H9 (cell line): ENCODE data around the gene DHDH. TPM values are rescaled to one million over a fixed set of nuclear protein-coding genes. Genes with fewer than 3 reads are reported as not detected.
"Not testable (repeated sequence)": the region's sequence is repeated elsewhere in the genome, so short reads cannot be mapped to it uniquely, and the experiment has no call there.

ENCODE experiments used
- DNase-seq: peaks from one replicate; pipeline ENCODE4 v3.0.0-alpha.2; 2017
- H2AFZ ChIP-seq: one replicate; pipeline ENCODE4 v1.6.1; 2013; ENCODE audit warnings: mild to moderate bottlenecking, low read length, control low read depth, moderate library complexity
- H2AK5ac ChIP-seq: 2 replicates; pipeline ENCODE4 v1.6.1; 2013; ENCODE audit warnings: low read length, control low read depth, mixed read lengths; ENCODE audit not compliant: insufficient read length
- H2BK120ac ChIP-seq: one replicate; pipeline ENCODE4 v1.6.1; 2013; ENCODE audit warnings: low read depth, mild to moderate bottlenecking, low read length, control low read depth, inconsistent platforms; ENCODE audit not compliant: poor library complexity, severe bottlenecking
- H2BK12ac ChIP-seq: 2 replicates; pipeline ENCODE4 v1.6.1; 2013; ENCODE audit warnings: low read length, control low read depth, mixed read lengths, low read depth; ENCODE audit not compliant: insufficient read length
- H2BK15ac ChIP-seq: 2 replicates; pipeline ENCODE4 v1.6.1; 2013; ENCODE audit warnings: low read depth, low read length, control low read depth
- H2BK20ac ChIP-seq: one replicate; pipeline ENCODE4 v1.6.1; 2013; ENCODE audit warnings: low read depth, mild to moderate bottlenecking, low read length, control low read depth, inconsistent platforms; ENCODE audit not compliant: poor library complexity, severe bottlenecking
- H2BK5ac ChIP-seq: 2 replicates; pipeline ENCODE4 v1.6.1; 2013; ENCODE audit warnings: low read length, control low read depth, mixed read lengths; ENCODE audit not compliant: insufficient read length
- H3K14ac ChIP-seq: 2 replicates; pipeline ENCODE4 v1.6.1; 2013; ENCODE audit warnings: low read length, control low read depth; ENCODE audit not compliant: insufficient read depth
- H3K18ac ChIP-seq: 2 replicates; pipeline ENCODE4 v1.6.1; 2013; ENCODE audit warnings: low read depth, mild to moderate bottlenecking, mixed read lengths, low read length, control low read depth; ENCODE audit not compliant: insufficient read length
- H3K23ac ChIP-seq: 2 replicates; pipeline ENCODE4 v1.6.1; 2013; ENCODE audit warnings: low read length, control low read depth, mixed read lengths, low read depth; ENCODE audit not compliant: insufficient read length
- H3K23me2 ChIP-seq: 2 replicates; pipeline ENCODE4 v1.6.1; 2013; ENCODE audit warnings: low read depth, mild to moderate bottlenecking, mixed read lengths, low read length, control low read depth; ENCODE audit not compliant: insufficient read length, poor library complexity, severe bottlenecking
- H3K27ac ChIP-seq: 2 replicates; pipeline ENCODE4 v1.5.1; 2013; ENCODE audit warnings: low read length, control low read depth, mixed read lengths, low read depth; ENCODE audit not compliant: insufficient read length
- H3K27me3 ChIP-seq: 2 replicates; pipeline ENCODE4 v1.6.1; 2013; ENCODE audit warnings: low read length, control low read depth, inconsistent platforms; ENCODE audit not compliant: insufficient read depth
- H3K4ac ChIP-seq: 2 replicates; pipeline ENCODE4 v1.6.1; 2013; ENCODE audit warnings: low read depth, mild to moderate bottlenecking, control low read depth, inconsistent platforms, low read length, moderate library complexity
- H3K4me1 ChIP-seq: 2 replicates; pipeline ENCODE4 v1.6.1; 2013; ENCODE audit warnings: low read length, control low read depth, inconsistent platforms; ENCODE audit not compliant: insufficient read depth
- H3K4me2 ChIP-seq: 2 replicates; pipeline ENCODE4 v1.6.1; 2013; ENCODE audit warnings: low read length, control low read depth, mixed read lengths; ENCODE audit not compliant: insufficient read length, insufficient read depth
- H3K56ac ChIP-seq: 2 replicates; pipeline ENCODE4 v1.6.1; 2013; ENCODE audit warnings: low read depth, mild to moderate bottlenecking, mixed read lengths, low read length, control low read depth; ENCODE audit not compliant: insufficient read length
- H3K79me1 ChIP-seq: 2 replicates; pipeline ENCODE4 v1.6.1; 2013; ENCODE audit warnings: low read depth, mild to moderate bottlenecking, moderate library complexity, low read length, control low read depth, inconsistent platforms; ENCODE audit not compliant: insufficient read depth, poor library complexity, severe bottlenecking
- H3K79me2 ChIP-seq: 2 replicates; pipeline ENCODE4 v1.6.1; 2013; ENCODE audit warnings: low read length, control low read depth, inconsistent platforms; ENCODE audit not compliant: insufficient read depth
- H3K9ac ChIP-seq: 2 replicates; pipeline ENCODE4 v1.6.1; 2013; ENCODE audit warnings: low read length, control low read depth, mixed read lengths; ENCODE audit not compliant: insufficient read length; ENCODE audit errors: extremely low read depth
- H3K9me3 ChIP-seq: one replicate; pipeline ENCODE4 v1.6.1; 2013; ENCODE audit warnings: low read depth, low read length, inconsistent platforms; ENCODE audit not compliant: control insufficient read depth
- H3T11ph ChIP-seq: one replicate; pipeline ENCODE4 v1.6.1; 2013; ENCODE audit warnings: mild to moderate bottlenecking, low read length, control low read depth, inconsistent platforms
- H4K20me1 ChIP-seq: one replicate; pipeline ENCODE4 v1.6.1; 2013; ENCODE audit not compliant: control insufficient read depth, insufficient read length, insufficient read depth
- H4K5ac ChIP-seq: 2 replicates; pipeline ENCODE4 v1.6.1; 2013; ENCODE audit warnings: low read depth, mild to moderate bottlenecking, mixed read lengths, low read length, control low read depth; ENCODE audit not compliant: insufficient read length
- H4K8ac ChIP-seq: replicated peaks from 2 replicates; pipeline ENCODE4 v1.6.1; 2013; ENCODE audit warnings: low read length, control low read depth, mixed read lengths, low read depth; ENCODE audit not compliant: insufficient read length
- H4K91ac ChIP-seq: 2 replicates; pipeline ENCODE4 v1.6.1; 2013; ENCODE audit warnings: low read depth, mild to moderate bottlenecking, moderate library complexity, mixed read lengths, low read length, control low read depth; ENCODE audit not compliant: insufficient read length
- H3K27ac Mint-ChIP-seq, 3 experiments: 2 replicates in 2 of 3; 3 replicates in 1 of 3; pipeline ENCODE4 v1.8.0; 2020 to 2021; ENCODE audit warnings: mixed read lengths in 3 of 3, mild to moderate bottlenecking in 1 of 3, moderate library complexity in 1 of 3
- H3K27me3 Mint-ChIP-seq: 2 replicates; pipeline ENCODE4 v1.8.0; 2021; ENCODE audit warnings: low read depth, mild to moderate bottlenecking, moderate library complexity, mixed read lengths
- H3K36me3 Mint-ChIP-seq, 3 experiments: 2 replicates in 2 of 3; 3 replicates in 1 of 3; pipeline ENCODE4 v1.8.0; 2020 to 2021; ENCODE audit warnings: low read depth in 3 of 3, mixed read lengths in 3 of 3; ENCODE audit not compliant: insufficient read depth in 1 of 3
- H3K4me1 Mint-ChIP-seq, 2 experiments: 2 replicates each; pipeline ENCODE4 v1.8.0; 2020; ENCODE audit warnings: mixed read lengths in 2 of 2
- H3K4me3 Mint-ChIP-seq, 2 experiments: 2 replicates in 1 of 2; 3 replicates in 1 of 2; pipeline ENCODE4 v1.8.0; 2020 to 2021; ENCODE audit warnings: mild to moderate bottlenecking in 2 of 2, mixed read lengths in 2 of 2, moderate library complexity in 1 of 2
- H3K9me3 Mint-ChIP-seq, 2 experiments: 2 replicates in 1 of 2; 3 replicates in 1 of 2; pipeline ENCODE4 v1.8.0; 2020; ENCODE audit warnings: mild to moderate bottlenecking in 2 of 2, mixed read lengths in 2 of 2, moderate library complexity in 1 of 2
- CTCF ChIP-seq: fragments of 200-600 bp; sonication (generic); conservative IDR thresholded peaks from 3 replicates; pipeline ENCODE4 v1.8.0; 2021; ENCODE audit warnings: antibody characterized with exemption, mild to moderate bottlenecking
- WGBS: extraction: QIAGEN DNeasy Blood & Tissue Kit; methylation state at CpG from one replicate; pipeline ENCODE4 v1.1.7; 2013; ENCODE audit warnings: missing lambda C conversion rate, low lambda C conversion rate, mixed read lengths; ENCODE audit not compliant: insufficient read length; ENCODE audit errors: extremely low coverage; 5-methylcytosine and 5-hydroxymethylcytosine counted together
- total RNA-seq: library from RNA; stranded (reverse); gene quantifications from 2 replicates; pipeline ENCODE4 v1.2.1, GENCODE V29; 2021

DHDH gene
- total RNA-seq, 1 experiment from 2014 or later = 2.0 TPM

- Histone ChIP-seq H3K9ac (no peak overlapping the region), H2BK5ac (no peak overlapping the region)
These were observed 8.2 kb upstream of the DHDH start for GRCh38 chr19:48925240-48925843.

GRCh38 chr19:48925890-48926289, 7.6 kb upstream of the DHDH start:
- not testable (repeated sequence) for H4K20me1 ChIP-seq, H4K91ac ChIP-seq, H2BK12ac ChIP-seq, H3K27ac ChIP-seq, H2AK5ac ChIP-seq, H3K9me3 ChIP-seq, H2BK5ac ChIP-seq, H3K23me2 ChIP-seq, H3K4me1 ChIP-seq, H2AFZ ChIP-seq, H3K9ac ChIP-seq, H3K4me1 Mint-ChIP-seq, H3K56ac ChIP-seq, H3K27me3 ChIP-seq, H3K79me1 ChIP-seq, H3K27ac Mint-ChIP-seq, H3K14ac ChIP-seq, H4K8ac ChIP-seq, H3K27me3 Mint-ChIP-seq, H2BK120ac ChIP-seq, H2BK20ac ChIP-seq, H3K18ac ChIP-seq, H3K79me2 ChIP-seq, H3T11ph ChIP-seq, H4K5ac ChIP-seq, H3K23ac ChIP-seq, DNase-seq, H3K4ac ChIP-seq, H3K4me3 Mint-ChIP-seq, H3K4me2 ChIP-seq, H2BK15ac ChIP-seq, H3K9me3 Mint-ChIP-seq
- peaks cover 6 to 24% (median 17%) of the 10 kb centered on the region in 3 experiments for H3K36me3 Mint-ChIP-seq
- no CpG with 5 or more reads among the region's 8 CpGs for WGBS

More at GRCh38 chr19:48925240-48925843, 8.2 kb upstream of the DHDH start:
- Histone ChIP-seq H3K4me1 (no peaks in the 10 kb centered on the region), H3K79me2 (no peaks in the 10 kb centered on the region), H3K27me3 (no peaks in the 10 kb centered on the region), H2AFZ (no peak overlapping the region), H3K79me1 (no peaks in the 10 kb centered on the region), H2AK5ac (no peak overlapping the region), H4K20me1 (no peaks in the 10 kb centered on the region), H3K23ac (no peak overlapping the region), H2BK12ac (no peak overlapping the region), H2BK120ac (no peak overlapping the region), H3K9me3 (no peaks in the 10 kb centered on the region), H4K91ac (no peak overlapping the region), H2BK15ac (no peak overlapping the region), H3T11ph (no peak overlapping the region), H3K14ac (no peak overlapping the region), H4K5ac (no peak overlapping the region), H3K4ac (no peak overlapping the region), H3K56ac (no peak overlapping the region), H3K27ac (no peak overlapping the region), H3K23me2 (no peaks in the 10 kb centered on the region), H3K4me2 (no peak overlapping the region), H3K18ac (no peak overlapping the region), H4K8ac (no peak overlapping the region), H2BK20ac (no peak overlapping the region)
- Mint-ChIP-seq H3K27me3 (peaks cover 2% of the 10 kb centered on the region), H3K9me3 (no peaks in the 10 kb centered on the region), H3K27ac (no peak overlapping the region; a peak in 1 of 7 replicates), H3K4me3 (no peak overlapping the region), H3K4me1 (0 out of 4 replicates have a peak, but pooled peaks cover 0 to 2% of the 10 kb centered on the region in 2 experiments), H3K36me3 (peaks cover 6 to 29% (median 18%) of the 10 kb centered on the region in 3 experiments)
- DNase-seq = no peak
- WGBS = no CpG with 5 or more reads among the region's 11 CpGs
- TF ChIP-seq CTCF = no peak
